ENCODE measurements around the gene PTPRH. TPM values are rescaled to one million over a fixed set of nuclear protein-coding genes. Genes with fewer than 3 reads are reported as not detected.

The PTPRH gene, protein sequence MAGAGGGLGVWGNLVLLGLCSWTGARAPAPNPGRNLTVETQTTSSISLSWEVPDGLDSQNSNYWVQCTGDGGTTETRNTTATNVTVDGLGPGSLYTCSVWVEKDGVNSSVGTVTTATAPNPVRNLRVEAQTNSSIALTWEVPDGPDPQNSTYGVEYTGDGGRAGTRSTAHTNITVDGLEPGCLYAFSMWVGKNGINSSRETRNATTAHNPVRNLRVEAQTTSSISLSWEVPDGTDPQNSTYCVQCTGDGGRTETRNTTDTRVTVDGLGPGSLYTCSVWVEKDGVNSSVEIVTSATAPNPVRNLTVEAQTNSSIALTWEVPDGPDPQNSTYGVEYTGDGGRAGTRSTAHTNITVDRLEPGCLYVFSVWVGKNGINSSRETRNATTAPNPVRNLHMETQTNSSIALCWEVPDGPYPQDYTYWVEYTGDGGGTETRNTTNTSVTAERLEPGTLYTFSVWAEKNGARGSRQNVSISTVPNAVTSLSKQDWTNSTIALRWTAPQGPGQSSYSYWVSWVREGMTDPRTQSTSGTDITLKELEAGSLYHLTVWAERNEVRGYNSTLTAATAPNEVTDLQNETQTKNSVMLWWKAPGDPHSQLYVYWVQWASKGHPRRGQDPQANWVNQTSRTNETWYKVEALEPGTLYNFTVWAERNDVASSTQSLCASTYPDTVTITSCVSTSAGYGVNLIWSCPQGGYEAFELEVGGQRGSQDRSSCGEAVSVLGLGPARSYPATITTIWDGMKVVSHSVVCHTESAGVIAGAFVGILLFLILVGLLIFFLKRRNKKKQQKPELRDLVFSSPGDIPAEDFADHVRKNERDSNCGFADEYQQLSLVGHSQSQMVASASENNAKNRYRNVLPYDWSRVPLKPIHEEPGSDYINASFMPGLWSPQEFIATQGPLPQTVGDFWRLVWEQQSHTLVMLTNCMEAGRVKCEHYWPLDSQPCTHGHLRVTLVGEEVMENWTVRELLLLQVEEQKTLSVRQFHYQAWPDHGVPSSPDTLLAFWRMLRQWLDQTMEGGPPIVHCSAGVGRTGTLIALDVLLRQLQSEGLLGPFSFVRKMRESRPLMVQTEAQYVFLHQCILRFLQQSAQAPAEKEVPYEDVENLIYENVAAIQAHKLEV
- 1 to 10 TPM in 2 of 4 donors, under 1 TPM in 2; 0.42 to 2.7 (median 1.4) TPM for total RNA-seq

DNA sequence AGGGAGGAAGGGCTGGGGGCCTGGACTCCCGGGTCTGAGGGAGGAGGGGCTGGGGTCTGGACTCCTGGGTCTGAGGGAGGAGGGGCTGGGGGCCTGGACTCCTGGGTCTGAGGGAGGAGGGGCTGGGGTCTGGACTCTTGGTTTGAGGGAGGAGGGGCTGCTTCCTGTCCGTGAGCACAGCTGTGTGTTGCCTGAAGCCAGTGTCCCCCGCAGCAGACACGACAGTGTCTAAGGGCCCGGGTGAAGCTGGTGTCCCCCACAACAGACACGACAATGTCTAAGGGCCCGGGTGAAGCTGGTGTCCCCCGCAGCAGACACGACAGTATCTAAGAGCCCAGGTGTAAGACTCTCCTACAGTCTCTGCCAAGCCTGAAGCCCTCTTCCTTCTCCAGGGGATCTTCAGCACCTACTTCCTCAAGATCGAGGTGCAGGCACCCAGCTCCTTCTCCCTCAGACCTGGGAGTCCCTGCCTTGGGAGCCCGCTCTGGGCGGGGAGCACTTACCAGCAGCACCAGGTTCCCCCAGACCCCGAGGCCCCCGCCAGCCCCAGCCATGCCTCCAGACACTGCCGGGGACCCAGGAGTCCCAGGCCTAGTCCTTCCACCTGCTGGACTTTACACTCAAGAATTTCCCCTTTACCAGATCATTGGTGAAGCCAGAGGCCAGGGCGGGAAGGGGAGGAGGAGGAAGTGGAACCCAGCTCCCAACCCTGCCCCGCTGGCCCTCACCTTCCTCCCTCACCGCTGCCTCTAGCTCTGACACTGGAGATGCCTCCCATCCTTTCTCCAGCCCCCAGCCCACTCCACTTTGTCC is at the start of gene PTPRH:
Gene PTPRH (minus strand): TSS at position 622 of the 813 bp plus-strand sequence. CDS start 68 bp downstream, at position 554.
- TF ChIP-seq POLR2AphosphoS5 (IDR thresholded peaks at IDR 0.05) (no peak), EP300 (IDR thresholded peaks at IDR 0.05) (no peak), POLR2A (IDR thresholded peaks at IDR 0.05; ENCODE audit: low read depth) (no peak)
- TF ChIP-seq, protein P1, sequence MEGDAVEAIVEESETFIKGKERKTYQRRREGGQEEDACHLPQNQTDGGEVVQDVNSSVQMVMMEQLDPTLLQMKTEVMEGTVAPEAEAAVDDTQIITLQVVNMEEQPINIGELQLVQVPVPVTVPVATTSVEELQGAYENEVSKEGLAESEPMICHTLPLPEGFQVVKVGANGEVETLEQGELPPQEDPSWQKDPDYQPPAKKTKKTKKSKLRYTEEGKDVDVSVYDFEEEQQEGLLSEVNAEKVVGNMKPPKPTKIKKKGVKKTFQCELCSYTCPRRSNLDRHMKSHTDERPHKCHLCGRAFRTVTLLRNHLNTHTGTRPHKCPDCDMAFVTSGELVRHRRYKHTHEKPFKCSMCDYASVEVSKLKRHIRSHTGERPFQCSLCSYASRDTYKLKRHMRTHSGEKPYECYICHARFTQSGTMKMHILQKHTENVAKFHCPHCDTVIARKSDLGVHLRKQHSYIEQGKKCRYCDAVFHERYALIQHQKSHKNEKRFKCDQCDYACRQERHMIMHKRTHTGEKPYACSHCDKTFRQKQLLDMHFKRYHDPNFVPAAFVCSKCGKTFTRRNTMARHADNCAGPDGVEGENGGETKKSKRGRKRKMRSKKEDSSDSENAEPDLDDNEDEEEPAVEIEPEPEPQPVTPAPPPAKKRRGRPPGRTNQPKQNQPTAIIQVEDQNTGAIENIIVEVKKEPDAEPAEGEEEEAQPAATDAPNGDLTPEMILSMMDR (IDR thresholded peaks at IDR 0.05): no peak
- peaks cover 0 to 58% (median 0%) of the 10 kb centered on the region in 4 donors for H3K27me3 ChIP-seq
- DNase-seq (ENCODE audit: extremely low spot score): no peak
- 71% methylated on average over 13 of the region's 18 CpGs for WGBS
- H3K4me1 ChIP-seq: peaks cover 14 to 29% (median 25%) of the 10 kb centered on the region in 4 donors
- peaks cover 0 to 11% (median 7%) of the 10 kb centered on the region in 4 donors for H3K9me3 ChIP-seq
- intact Hi-C loops (cut with DNase I): no loop called here
- no peaks in the 10 kb centered on the region for H3K36me3 ChIP-seq
- no peak within 1 kb of the TSS for H3K4me3 ChIP-seq
- no peak within 1 kb of the TSS for H3K27ac ChIP-seq (replicated peaks in 1 of 4)

DNA sequence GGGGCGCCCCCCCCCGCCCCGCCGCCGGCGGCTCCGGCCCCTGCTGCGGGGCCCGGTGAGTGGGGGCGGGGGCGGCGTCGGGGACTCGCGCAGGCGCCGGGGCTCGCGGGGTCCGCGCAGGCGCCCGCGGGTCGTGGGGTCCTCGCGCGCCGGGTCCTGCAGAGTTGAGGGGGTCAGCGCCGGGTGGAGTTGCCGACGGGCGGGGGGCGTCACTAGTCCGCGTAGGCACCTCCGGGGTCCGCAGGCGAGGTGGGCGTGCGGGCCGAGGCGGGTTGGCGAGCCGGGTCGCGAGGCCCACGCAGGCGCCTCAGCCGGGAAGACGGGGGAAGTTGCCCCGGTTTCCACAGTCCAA is 49.2 kb upstream of the PTPRH start:
- Histone ChIP-seq H3K9me3 (no peaks in the 10 kb centered on the region), H3K4me3 (peak overlapping the region; percentile 94 to 99 (median 98)), H3K4me1 (peaks cover 44 to 57% (median 57%) of the 10 kb centered on the region in 4 donors), H3K27ac (replicated peaks in 1 of 4) (peak overlapping the region; percentile 89 to 97 (median 92)), H3K27me3 (no peaks in the 10 kb centered on the region), H3K36me3 (peaks cover 0 to 11% (median 7%) of the 10 kb centered on the region in 4 donors)
- intact Hi-C loops (cut with DNase I): loop anchor here (5.0 kb wide), 1 partner anchor 41 kb away; no protein-coding TSS in a partner anchor
- no peak for TF ChIP-seq POLR2A (IDR thresholded peaks at IDR 0.05; ENCODE audit: low read depth)
- no peak for TF ChIP-seq EP300 (IDR thresholded peaks at IDR 0.05)
- TF ChIP-seq, protein P1 (IDR thresholded peaks at IDR 0.05): no peak
- TF ChIP-seq POLR2AphosphoS5 (IDR thresholded peaks at IDR 0.05): no peak
- DNase-seq (ENCODE audit: extremely low spot score): no peak
- 0% methylated on average over 7 of the region's 53 CpGs for WGBS

DNA sequence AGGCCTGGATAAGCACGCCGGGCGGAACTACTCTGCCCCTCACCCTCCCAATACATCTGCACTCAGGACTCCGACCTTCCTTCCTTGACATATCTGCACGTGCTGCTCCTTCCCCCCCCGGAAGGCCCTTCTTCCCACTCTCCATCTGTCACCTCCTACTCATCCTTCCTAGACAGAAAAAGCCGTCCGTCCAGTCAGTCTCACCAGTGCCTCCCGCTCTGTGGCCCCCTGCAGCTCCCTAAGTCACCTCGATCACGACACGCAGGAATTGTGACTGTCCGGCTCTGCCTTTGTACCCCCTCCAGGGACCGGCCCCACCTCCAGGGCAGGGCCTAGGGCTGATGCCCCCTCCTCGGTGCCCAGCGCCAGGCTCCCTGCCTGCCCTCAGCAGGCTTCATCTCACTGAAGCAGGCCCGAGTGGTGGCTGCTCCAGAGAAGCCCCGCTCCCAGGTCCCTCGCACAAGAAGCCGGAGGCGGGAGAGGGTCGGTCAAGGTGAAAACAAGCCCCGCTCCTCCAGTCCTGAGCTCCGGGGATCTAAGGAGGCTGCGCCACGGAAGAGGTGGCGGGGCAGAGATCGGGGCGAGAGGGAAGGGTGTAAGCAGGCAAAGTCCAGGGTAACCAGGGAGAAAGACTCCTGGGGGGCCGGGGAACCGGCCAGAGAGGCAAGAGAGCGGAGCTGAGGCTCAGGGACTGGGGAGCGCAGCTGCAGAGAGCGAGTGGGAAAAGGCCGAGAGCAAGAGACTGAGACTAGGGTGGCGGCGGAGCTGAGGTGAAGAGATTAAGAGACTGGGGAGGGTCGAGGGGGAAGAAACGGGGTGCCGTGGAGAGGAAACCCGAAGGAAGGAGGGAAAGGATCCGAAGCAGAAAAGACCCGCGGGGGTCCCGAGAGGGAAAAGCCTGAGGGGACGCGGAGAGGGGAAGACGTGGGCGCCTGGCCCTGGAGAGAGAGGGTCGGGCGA is 48.4 kb upstream of the PTPRH start:
- WGBS: 5% methylated on average over 46 of the region's 51 CpGs
- H3K4me1 ChIP-seq: peaks cover 49 to 65% (median 64%) of the 10 kb centered on the region in 4 donors
- intact Hi-C loops (cut with DNase I): loop anchor here (5.0 kb wide), 1 partner anchor 40 kb away; no protein-coding TSS in a partner anchor

More for the DNA sequence above, 48.4 kb upstream of the PTPRH start:
- peak overlapping the region; percentile 94 to 99 (median 98) for H3K4me3 ChIP-seq
- DNase-seq (ENCODE audit: extremely low spot score): no peak
- H3K9me3 ChIP-seq: no peaks in the 10 kb centered on the region
- TF ChIP-seq POLR2AphosphoS5 (IDR thresholded peaks at IDR 0.05): no peak
- H3K36me3 ChIP-seq: peaks cover 0 to 11% (median 7%) of the 10 kb centered on the region in 4 donors
- H3K27me3 ChIP-seq: no peaks in the 10 kb centered on the region
- H3K27ac ChIP-seq (replicated peaks in 1 of 4): peak overlapping the region; percentile 89 to 97 (median 92)
